Mesodermal cell (in vitro differentiated cells): ENCODE measurements around the gene ZNF529. TPM values are rescaled to one million over a fixed set of nuclear protein-coding genes. Genes with fewer than 3 reads are reported as not detected.
A peak's percentile ranks its signal among the peaks of the same experiment; 100 is the strongest.
"Not testable (repeated sequence)": the region's sequence is repeated elsewhere in the genome, so short reads cannot be mapped to it uniquely, and the experiment has no call there.

ENCODE experiments used
- H3K27ac ChIP-seq: 2 replicates; pipeline ENCODE4 v1.7.0; 2013; ENCODE audit warnings: mild to moderate bottlenecking, low read depth, low read length, moderate library complexity; ENCODE audit not compliant: severe bottlenecking
- H3K36me3 ChIP-seq: 2 replicates; pipeline ENCODE4 v1.7.1; 2013; ENCODE audit warnings: mild to moderate bottlenecking, low read length, moderate library complexity; ENCODE audit not compliant: control insufficient read depth, insufficient read depth
- H3K4me1 ChIP-seq: one replicate; pipeline ENCODE4 v1.7.1; 2013; ENCODE audit warnings: mild to moderate bottlenecking, low read length; ENCODE audit not compliant: insufficient read depth, control insufficient read depth, poor library complexity, severe bottlenecking
- H3K4me3 ChIP-seq: 2 replicates; pipeline ENCODE4 v1.7.0; 2013; ENCODE audit warnings: low read length, control low read depth, mild to moderate bottlenecking; ENCODE audit not compliant: insufficient read depth, poor library complexity, severe bottlenecking; ENCODE audit errors: extremely low read depth
- H3K9me3 ChIP-seq: 2 replicates; pipeline ENCODE4 v1.7.1; 2013; ENCODE audit warnings: mild to moderate bottlenecking, low read length, moderate library complexity; ENCODE audit not compliant: control insufficient read depth
- WGBS, 2 experiments: methylation state at CpG; one replicate each; pipeline ENCODE4 v1.1.5; 2013; ENCODE audit warnings: missing lambda C conversion rate in 2 of 2; ENCODE audit not compliant: insufficient coverage in 2 of 2; 5-methylcytosine and 5-hydroxymethylcytosine counted together
- polyA plus RNA-seq, 2 experiments: library from polyadenylated mRNA; stranded (reverse); fragments of 50-300 nt; gene quantifications; one replicate each; pipeline ENCODE4 v1.2.3, GENCODE V29; 2013

Gene ZNF529
- polyA plus RNA-seq (2013, experiment 1 of 2), result 8.3 TPM
- polyA plus RNA-seq (2013, experiment 2 of 2), result 6.6 TPM

DNA sequence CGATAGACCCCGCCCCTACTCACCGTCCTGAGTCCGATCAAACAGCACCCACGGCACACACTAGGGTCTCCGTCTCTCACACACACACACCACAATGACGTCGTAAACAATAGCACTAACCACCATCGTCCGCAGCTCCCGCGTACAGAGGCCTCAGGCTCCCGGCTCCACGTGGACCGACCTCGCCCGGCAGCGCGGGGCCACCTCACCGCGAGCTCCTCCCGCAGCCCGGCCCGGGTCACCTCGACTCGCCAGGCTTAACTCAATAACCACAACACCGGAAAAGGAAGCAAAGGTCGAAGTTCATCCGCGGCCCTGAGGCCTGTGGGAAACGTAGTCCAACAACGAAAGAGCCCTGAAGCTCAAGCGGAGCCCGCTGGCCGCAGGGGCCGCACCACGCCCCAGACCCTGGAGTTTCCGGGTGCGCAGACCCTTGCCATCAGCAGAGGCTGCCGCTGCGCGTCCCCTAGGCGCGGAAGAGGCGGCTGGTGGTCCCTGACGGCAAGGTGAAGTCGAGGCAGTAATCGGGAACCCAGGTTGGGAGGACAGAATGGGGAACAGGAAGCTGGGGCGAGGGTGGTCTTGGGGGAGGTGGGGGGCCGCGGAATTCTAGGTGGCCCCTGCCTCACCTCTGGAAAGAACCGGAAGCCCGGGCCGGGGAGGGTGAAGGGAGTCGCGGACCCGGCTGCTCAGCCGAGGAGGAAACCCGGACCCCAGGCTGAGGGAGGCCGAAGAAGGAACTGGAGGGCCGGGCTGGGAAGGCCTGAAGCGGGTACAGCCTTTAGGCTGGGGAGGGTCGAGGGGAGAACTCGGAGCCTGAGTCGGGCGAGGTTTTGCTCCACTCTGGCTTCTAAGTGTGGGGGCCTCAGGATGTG, at the start of gene ZNF529:
Gene ZNF529 (minus strand): TSS at position 273 of the 875 bp plus-strand sequence. CDS start 946 bp downstream, outside the sequence.
- WGBS, 2 experiments, result 0 to 2% methylated on average over 33 of the region's 66 CpGs

GRCh38 chr19:36605877-36606478, 32.9 kb upstream of the ZNF529 start:
- H3K4me1 ChIP-seq, result no peaks in the 10 kb centered on the region
- WGBS, 2 experiments, result 14 to 33% methylated on average over 1 of the region's 1 CpG
- H3K4me3 ChIP-seq, result peak overlapping the region; percentile 69
- peaks cover 29% of the 10 kb centered on the region for H3K36me3 ChIP-seq
- H3K27ac ChIP-seq, result no peak overlapping the region
- H3K9me3 ChIP-seq, result peaks cover 5% of the 10 kb centered on the region

More for the DNA sequence above, at the start of gene ZNF529:
- H3K27ac ChIP-seq, result peak within 1 kb of the TSS; percentile 96
- no peaks in the 10 kb centered on the region for H3K4me1 ChIP-seq
- peaks cover 63% of the 10 kb centered on the region for H3K36me3 ChIP-seq
- H3K4me3 ChIP-seq, result peak within 1 kb of the TSS; percentile 95
- peaks cover 33% of the 10 kb centered on the region for H3K9me3 ChIP-seq

DNA sequence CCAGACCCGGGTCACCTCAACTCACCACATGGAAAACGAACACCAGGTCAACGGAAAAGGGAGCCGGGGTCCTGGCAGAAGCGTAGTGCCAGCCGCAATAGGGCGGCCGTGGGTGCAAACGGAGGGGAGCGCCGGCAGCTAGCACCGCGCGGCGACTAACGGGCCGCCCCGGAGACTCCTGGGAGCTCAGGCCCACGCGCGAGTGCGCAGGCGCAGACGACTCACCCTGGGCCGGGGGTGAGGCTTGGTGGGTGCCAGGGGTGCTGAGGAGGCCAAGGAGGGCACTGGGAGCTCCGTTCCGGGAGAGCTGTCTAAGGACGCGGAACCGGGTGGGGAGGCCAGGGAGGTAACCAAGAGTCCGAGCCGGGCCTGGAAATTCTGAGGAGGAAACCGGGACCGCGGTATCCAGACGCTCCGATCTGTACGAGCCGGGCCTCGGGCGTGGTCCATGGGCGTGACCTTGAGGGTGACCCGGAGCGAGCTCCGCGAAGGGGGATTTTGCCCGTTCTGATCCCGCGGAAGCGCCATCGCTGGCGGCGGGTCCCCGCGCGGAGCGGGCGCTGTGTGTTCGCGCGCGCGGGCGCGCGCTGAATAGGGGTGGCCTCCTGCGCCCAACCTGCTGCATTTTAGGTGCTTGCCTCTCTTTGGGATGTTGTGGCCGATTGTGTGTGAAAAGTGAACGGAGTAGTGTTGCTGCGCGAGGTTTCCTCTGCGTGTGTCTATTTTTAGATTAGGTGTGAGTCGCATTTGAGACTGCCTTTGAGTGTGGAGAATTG, 32.2 kb upstream of the ZNF529 start, which contains the start of gene ZNF382:
Gene ZNF382 (plus strand): TSS at position 213 of the 776 bp plus-strand sequence. CDS start 4,602 bp downstream, outside the sequence.
- 1 to 2% methylated on average over 24 to 63 of the region's 73 CpGs for WGBS, 2 experiments
- no peaks in the 10 kb centered on the region for H3K4me1 ChIP-seq
- H3K9me3 ChIP-seq, result peaks cover 5% of the 10 kb centered on the region
- H3K27ac ChIP-seq, result peak within 1 kb of the TSS; percentile 33
- H3K4me3 ChIP-seq, result peak within 1 kb of the TSS; percentile 69
- H3K36me3 ChIP-seq, result peaks cover 22% of the 10 kb centered on the region

DNA sequence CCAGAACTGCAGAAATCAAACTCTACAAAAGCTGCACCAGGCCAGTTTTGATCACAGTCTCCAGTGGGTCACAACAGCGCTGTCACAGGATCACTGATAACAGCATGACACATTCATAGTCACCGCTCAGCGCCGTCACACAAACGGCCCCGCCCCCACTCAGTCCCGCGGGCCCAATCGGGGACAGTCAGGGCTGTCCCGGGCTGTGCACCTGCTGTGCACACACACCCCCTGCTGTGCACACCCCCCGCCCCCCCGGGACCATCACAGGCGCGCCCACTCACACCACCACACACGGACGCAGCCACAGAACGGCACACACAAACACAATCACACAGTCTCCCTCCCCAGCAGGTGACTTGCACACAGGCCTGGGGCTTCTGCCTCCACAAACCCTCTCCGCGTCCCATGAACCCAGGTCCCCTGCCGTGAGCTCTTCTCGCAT, 31.6 kb upstream of the ZNF529 start:
- H3K4me3 ChIP-seq, result peak overlapping the region; percentile 69
- H3K27ac ChIP-seq, result peak overlapping the region; percentile 33
- WGBS, 2 experiments, result 0 to 3% methylated on average over 5 to 6 of the region's 21 CpGs
- H3K36me3 ChIP-seq, result peaks cover 16% of the 10 kb centered on the region
- peaks cover 5% of the 10 kb centered on the region for H3K9me3 ChIP-seq
- no peaks in the 10 kb centered on the region for H3K4me1 ChIP-seq

DNA sequence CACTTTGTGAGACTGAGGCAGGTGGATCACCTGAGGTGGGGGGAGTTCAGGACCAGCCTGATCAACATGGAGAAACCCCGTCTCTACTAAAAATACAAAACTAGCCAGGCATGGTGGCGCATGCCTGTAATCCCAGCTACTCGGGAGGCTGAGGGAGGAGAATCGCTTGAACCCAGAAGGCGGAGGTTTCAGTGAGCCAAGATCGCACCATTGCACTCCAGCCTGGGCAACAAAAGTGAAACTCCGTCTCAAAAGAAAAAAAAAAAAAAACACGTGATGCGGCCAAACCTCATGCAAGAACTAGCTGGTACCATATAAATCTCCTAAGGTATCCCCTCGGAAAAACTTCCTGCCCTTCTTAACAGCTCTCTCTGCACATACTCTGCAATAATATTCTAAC, 29.6 kb upstream of the ZNF529 start:
- WGBS, 2 experiments, result 90 to 94% methylated on average over 6 to 8 of the region's 10 CpGs
- not testable (repeated sequence) for H3K27ac ChIP-seq, H3K36me3 ChIP-seq, H3K4me3 ChIP-seq, H3K9me3 ChIP-seq, H3K4me1 ChIP-seq

DNA sequence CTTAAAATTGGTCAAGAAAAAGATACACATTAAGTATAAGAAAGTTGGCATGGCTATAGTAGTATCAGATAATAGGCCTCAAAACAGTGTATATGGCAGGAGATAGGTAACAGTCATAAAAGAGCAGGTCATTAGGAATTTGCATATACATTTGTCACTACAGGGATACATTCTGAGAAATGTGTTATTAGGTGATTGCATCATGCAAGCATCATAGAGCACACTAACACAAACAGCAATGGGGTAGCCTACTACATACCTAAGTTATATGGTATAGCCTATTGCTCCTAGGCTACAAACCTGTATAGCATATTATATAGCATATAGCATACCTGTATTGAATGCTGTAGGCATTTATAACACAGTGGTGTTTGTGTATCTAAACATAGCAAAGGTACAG, 6.2 kb upstream of the ZNF529 start:
- no peak overlapping the region for H3K27ac ChIP-seq
- peaks cover 70% of the 10 kb centered on the region for H3K36me3 ChIP-seq
- H3K4me1 ChIP-seq, result no peaks in the 10 kb centered on the region
- no peak overlapping the region for H3K4me3 ChIP-seq
- peaks cover 37% of the 10 kb centered on the region for H3K9me3 ChIP-seq

DNA sequence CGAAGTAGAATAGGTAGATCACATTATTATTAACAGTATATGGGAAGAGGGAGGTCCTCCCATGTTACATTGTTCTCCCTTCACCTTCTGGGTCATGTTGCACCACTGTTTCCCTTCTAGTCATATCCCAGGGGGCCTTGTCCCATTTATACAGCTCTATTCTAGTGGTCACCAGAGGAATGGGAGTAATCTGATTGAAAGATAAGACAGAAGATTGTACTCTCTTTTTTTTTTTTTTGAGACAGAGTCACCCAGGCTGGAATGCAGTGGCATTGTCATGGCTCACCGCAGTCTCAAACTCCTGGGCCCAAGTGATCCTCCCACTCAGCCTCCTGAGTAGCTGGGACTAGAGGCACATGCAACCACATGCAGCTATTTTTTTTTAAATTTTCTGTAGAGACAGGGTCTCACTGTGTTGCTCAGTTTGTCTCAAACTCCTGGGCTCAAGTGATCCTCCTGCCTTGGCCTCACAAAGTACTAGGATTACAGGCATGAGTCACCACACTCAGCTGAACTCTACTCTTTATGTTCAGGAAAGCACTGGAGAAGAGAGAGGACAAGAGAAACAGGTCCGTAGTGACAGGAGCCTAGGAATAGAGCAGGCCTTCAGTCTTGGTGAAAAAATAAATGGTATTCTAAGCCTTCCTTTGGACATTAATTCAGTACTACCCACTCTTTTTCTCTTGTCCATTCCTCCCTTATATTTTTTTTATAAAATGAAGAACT, 4.3 kb upstream of the ZNF529 start:
- no peak overlapping the region for H3K27ac ChIP-seq
- no peaks in the 10 kb centered on the region for H3K4me1 ChIP-seq
- H3K36me3 ChIP-seq, result peaks cover 70% of the 10 kb centered on the region
- 71% methylated on average over 1 of the region's 3 CpGs; no CpG with 5 or more reads in 1 of the 2 experiments for WGBS, 2 experiments
- H3K9me3 ChIP-seq, result peaks cover 37% of the 10 kb centered on the region
- H3K4me3 ChIP-seq, result no peak overlapping the region

- WGBS, 2 experiments, result 100% methylated on average over 1 to 2 of the region's 2 CpGs
- Histone ChIP-seq H3K36me3 (peaks cover 64% of the 10 kb centered on the region), H3K9me3 (peaks cover 36% of the 10 kb centered on the region), H3K4me1 (no peaks in the 10 kb centered on the region), H3K27ac (no peak overlapping the region), H3K4me3 (peak overlapping the region; percentile 95)
These were observed 1.6 kb upstream of the ZNF529 start for GRCh38 chr19:36574741-36575140.

DNA sequence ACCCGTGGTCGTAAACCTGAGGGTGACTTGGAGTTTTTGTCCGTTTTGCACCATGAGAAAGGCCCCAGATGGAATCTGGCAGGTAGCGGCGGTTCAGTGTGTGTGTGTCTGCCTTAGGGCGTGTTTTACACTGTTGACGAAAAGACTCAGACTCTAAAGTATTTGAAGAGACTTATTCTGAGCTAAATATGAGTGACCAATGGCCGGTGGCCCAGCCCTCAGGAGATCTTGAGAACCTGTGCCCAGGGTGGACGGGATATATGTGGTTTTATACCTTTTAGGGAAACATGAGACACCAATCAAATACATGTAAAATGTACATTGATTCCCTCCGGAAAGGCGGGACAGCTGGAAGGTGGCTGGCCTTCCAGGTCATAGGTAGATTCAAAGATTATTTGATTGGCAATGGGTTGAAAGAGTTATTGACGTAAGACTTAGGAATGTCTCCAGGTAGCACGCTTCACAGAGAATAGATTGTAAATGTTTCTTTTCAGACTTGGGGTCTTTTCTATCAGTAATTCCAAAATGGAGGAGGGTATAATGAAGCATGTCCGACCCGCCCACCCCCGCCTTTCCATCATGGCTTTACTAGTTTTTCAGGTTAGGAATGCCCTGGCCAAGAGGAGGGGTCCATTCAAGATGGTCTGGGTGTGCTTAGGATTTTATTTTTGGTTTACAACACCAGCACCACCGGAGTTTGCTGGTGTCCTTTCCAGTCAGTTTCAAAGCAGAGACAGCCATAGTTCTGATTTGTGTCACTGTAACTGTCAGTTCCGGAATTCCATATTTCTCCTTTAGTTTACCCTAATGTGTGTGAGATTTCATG, 1.0 kb upstream of the ZNF529 start:
- no peaks in the 10 kb centered on the region for H3K4me1 ChIP-seq
- WGBS, 2 experiments, result 30 to 41% methylated on average over 8 to 12 of the region's 18 CpGs
- H3K9me3 ChIP-seq, result peaks cover 32% of the 10 kb centered on the region
- H3K27ac ChIP-seq, result peak overlapping the region; percentile 96
- H3K36me3 ChIP-seq, result peaks cover 64% of the 10 kb centered on the region
- H3K4me3 ChIP-seq, result peak overlapping the region; percentile 95
